WTC11 (cell line): ENCODE measurements around the gene PRSS53. TPM values are rescaled to one million over a fixed set of nuclear protein-coding genes. Genes with fewer than 3 reads are reported as not detected.

ENCODE experiments used
- AFF4 ChIP-seq: sonication (generic); formaldehyde crosslinking; IDR thresholded peaks from 2 replicates; pipeline ENCODE4 v1.8.1; 2023; ENCODE audit warnings: mild to moderate bottlenecking, missing genetic modification reagents, borderline replicate concordance
- ARID4B ChIP-seq: sonication (generic); formaldehyde crosslinking; IDR thresholded peaks from 2 replicates; pipeline ENCODE4 v1.8.0; 2023; ENCODE audit warnings: missing genetic modification reagents, mild to moderate bottlenecking, borderline replicate concordance
- ATF1 ChIP-seq: sonication (generic); formaldehyde crosslinking; IDR thresholded peaks from 2 replicates; pipeline ENCODE4 v1.8.1; 2023; ENCODE audit warnings: mild to moderate bottlenecking, moderate library complexity, missing genetic modification reagents
- MLX ChIP-seq: sonication (generic); formaldehyde crosslinking; IDR thresholded peaks from 2 replicates; pipeline ENCODE4 v1.8.1; 2023; ENCODE audit warnings: mild to moderate bottlenecking, missing genetic modification reagents, moderate library complexity
- MXD4 ChIP-seq: fragments of 250-450 bp; sonication (Bioruptor Pico); IDR thresholded peaks from 2 replicates; pipeline ENCODE4 v1.8.0; 2021; ENCODE audit warnings: mild to moderate bottlenecking, moderate library complexity, borderline replicate concordance
- NR2C2 ChIP-seq: sonication (generic); formaldehyde crosslinking; IDR thresholded peaks from 2 replicates; pipeline ENCODE4 v1.8.0; 2022; ENCODE audit warnings: mild to moderate bottlenecking, missing genetic modification reagents
- SMAD3 ChIP-seq: sonication (generic); formaldehyde crosslinking; IDR thresholded peaks from 2 replicates; pipeline ENCODE4 v1.8.0; 2022; ENCODE audit warnings: missing genetic modification reagents, mild to moderate bottlenecking, borderline replicate concordance
- SP1 ChIP-seq: sonication (generic); formaldehyde crosslinking; conservative IDR thresholded peaks from 2 replicates; pipeline ENCODE4 v1.8.1; 2022; ENCODE audit warnings: missing genetic modification reagents
- TP53 ChIP-seq: sonication (generic); formaldehyde crosslinking; IDR thresholded peaks from 2 replicates; pipeline ENCODE4 v1.8.1; 2023; ENCODE audit warnings: mild to moderate bottlenecking, missing genetic modification reagents
- ZNF232 ChIP-seq: sonication (generic); formaldehyde crosslinking; IDR thresholded peaks from 2 replicates; pipeline ENCODE4 v1.8.0; 2022; ENCODE audit warnings: mild to moderate bottlenecking, missing genetic modification reagents
- ZNF317 ChIP-seq: sonication (generic); formaldehyde crosslinking; IDR thresholded peaks from 2 replicates; pipeline ENCODE4 v1.8.1; 2023; ENCODE audit warnings: low read depth, mild to moderate bottlenecking, moderate library complexity, missing genetic modification reagents, borderline replicate concordance
- ZNF512 ChIP-seq: sonication (generic); formaldehyde crosslinking; IDR thresholded peaks from 2 replicates; pipeline ENCODE4 v1.8.1; 2022; ENCODE audit warnings: missing genetic modification reagents, borderline replicate concordance
- ZNF532 ChIP-seq: fragments of 250-450 bp; sonication (Bioruptor Pico); IDR thresholded peaks from 2 replicates; pipeline ENCODE4 v1.9.0; 2021; ENCODE audit warnings: mild to moderate bottlenecking, borderline replicate concordance
- total RNA-seq: library from RNA; stranded (reverse); gene quantifications from 3 replicates; pipeline ENCODE4 v1.2.3, GENCODE V29; 2021

The PRSS53 gene
- total RNA-seq, 1 experiment from 2014 or later, result 4.9 TPM

- TF ChIP-seq ARID4B (CRISPR knock-in tag) (no peak; the same call in 1 of the 2 replicates), SP1 (peak; percentile 95), ZNF317 (CRISPR knock-in tag) (no peak; the same call in 1 of the 2 replicates), ATF1 (CRISPR knock-in tag) (no peak; the same call in 1 of the 2 replicates), MLX (no peak), ZNF232 (CRISPR knock-in tag) (0 out of 2 replicates have a peak, but pooled peaks have one; percentile 39), AFF4 (CRISPR knock-in tag) (no peak), SMAD3 (CRISPR knock-in tag) (no peak), TP53 (no peak), MXD4 (CRISPR knock-in tag) (no peak), ZNF532 (CRISPR knock-in tag) (no peak), ZNF512 (CRISPR knock-in tag) (no peak), NR2C2 (CRISPR knock-in tag) (no peak)
Observed at GRCh38 chr16:31108035-31108793, 19.5 kb upstream of the PRSS53 start, which contains the start of gene BCKDK (continued).
